T-helper 17 cell (primary cell): ENCODE results near the gene NGRN. TPM values are rescaled to one million over a fixed set of nuclear protein-coding genes. Genes with fewer than 3 reads are reported as not detected.

Experiments
- ATAC-seq: fragments of 150-1000 bp; cut with Tn5 transposase; 2 replicates; pipeline ENCODE4 v1.10.0; 2021; ENCODE audit warnings: mild to moderate bottlenecking, moderate library complexity
- DNase-seq, 3 donors: peaks; one replicate each; pipeline versions ENCODE4 v3.0.0 to v3.0.0-alpha.2; 2020 to 2021
- H3K9me3 ChIP-seq: one replicate; pipeline ENCODE4 v1.7.0; 2013; ENCODE audit warnings: low read length, mild to moderate bottlenecking; ENCODE audit not compliant: control insufficient read depth, poor library complexity, severe bottlenecking
- H3K27ac Mint-ChIP-seq: one replicate; pipeline ENCODE4 v1.8.0; 2022; ENCODE audit warnings: mild to moderate bottlenecking, moderate library complexity, mixed read lengths
- H3K27me3 Mint-ChIP-seq: one replicate; pipeline ENCODE4 v1.8.0; 2022; ENCODE audit warnings: mixed read lengths
- H3K36me3 Mint-ChIP-seq: one replicate; pipeline ENCODE4 v1.8.0; 2022; ENCODE audit warnings: low read depth, mixed read lengths
- H3K4me1 Mint-ChIP-seq: one replicate; pipeline ENCODE4 v1.8.0; 2022; ENCODE audit warnings: mild to moderate bottlenecking, mixed read lengths
- H3K4me3 Mint-ChIP-seq: one replicate; pipeline ENCODE4 v1.8.0; 2022; ENCODE audit warnings: mild to moderate bottlenecking, moderate library complexity, mixed read lengths
- total RNA-seq, 4 donors: library from RNA in 2 of 4; stranded (reverse) in 2 of 4; gene quantifications; one replicate each; pipeline ENCODE4 v1.2.3 and lab custom pipeline; 2022 to 2026

NGRN gene
- total RNA-seq (10 to 100 TPM; 48.0 to 51.0 TPM), total RNA-seq (lab: John Stamatoyannopoulos, UW) (19.1 to 24.3 reads per million in 2 donors)

GRCh38 chr15:90265271-90266060 is at the start of gene NGRN:
TSS of gene NGRN (plus strand) at chr15:90265672. CDS start at chr15:90265713, 41 bp downstream.
- H3K4me1 Mint-ChIP-seq: peaks cover 46% of the 10 kb centered on the region
- H3K9me3 ChIP-seq: no peaks in the 10 kb centered on the region

GRCh38 chr15:90217671-90218394 is 47.6 kb upstream of the NGRN start:
- no peaks in the 10 kb centered on the region for H3K9me3 ChIP-seq
- DNase-seq (no peak), ATAC-seq (no peak)
- Mint-ChIP-seq H3K4me3 (no peak overlapping the region), H3K27me3 (no peaks in the 10 kb centered on the region), H3K4me1 (peaks cover 12% of the 10 kb centered on the region), H3K27ac (peak overlapping the region; percentile 86), H3K36me3 (peaks cover 2% of the 10 kb centered on the region)

More at GRCh38 chr15:90265271-90266060, at the start of gene NGRN:
- peak within 1 kb of the TSS; percentile 98 for H3K27ac Mint-ChIP-seq
- peak within 1 kb of the TSS; percentile 96 for H3K4me3 Mint-ChIP-seq
- H3K36me3 Mint-ChIP-seq: peaks cover 11% of the 10 kb centered on the region
- DNase-seq (peak; percentile 78 to 83 (median 83)), ATAC-seq (peak; percentile 89)
- no peaks in the 10 kb centered on the region for H3K27me3 Mint-ChIP-seq

- Mint-ChIP-seq H3K4me3 (peak overlapping the region; percentile 45), H3K36me3 (peaks cover 2% of the 10 kb centered on the region), H3K27ac (no peak overlapping the region), H3K4me1 (peaks cover 12% of the 10 kb centered on the region), H3K27me3 (no peaks in the 10 kb centered on the region)
- H3K9me3 ChIP-seq: no peaks in the 10 kb centered on the region
- peak; percentile 40 to 50 (median 49) for DNase-seq
- ATAC-seq: peak; percentile 80
Observed at GRCh38 chr15:90219421-90220141, 45.9 kb upstream of the NGRN start.

- H3K4me3 Mint-ChIP-seq: no peak overlapping the region
- H3K27me3 Mint-ChIP-seq: no peaks in the 10 kb centered on the region
- no peak overlapping the region for H3K27ac Mint-ChIP-seq
- H3K9me3 ChIP-seq: no peaks in the 10 kb centered on the region
- H3K36me3 Mint-ChIP-seq: peaks cover 2% of the 10 kb centered on the region
- H3K4me1 Mint-ChIP-seq: peaks cover 13% of the 10 kb centered on the region
- peak; percentile 47 for ATAC-seq
- DNase-seq: no peak
Observed at GRCh38 chr15:90221246-90221900, 44.1 kb upstream of the NGRN start.

- DNase-seq (no peak), ATAC-seq (no peak)
- Mint-ChIP-seq H3K36me3 (peaks cover 2% of the 10 kb centered on the region), H3K4me3 (no peak overlapping the region), H3K4me1 (peaks cover 13% of the 10 kb centered on the region), H3K27me3 (no peaks in the 10 kb centered on the region), H3K27ac (no peak overlapping the region)
- no peaks in the 10 kb centered on the region for H3K9me3 ChIP-seq
Observed at GRCh38 chr15:90222547-90222946, 42.9 kb upstream of the NGRN start.

- peaks cover 13% of the 10 kb centered on the region for H3K4me1 Mint-ChIP-seq
- peaks cover 2% of the 10 kb centered on the region for H3K36me3 Mint-ChIP-seq
- no peak overlapping the region for H3K4me3 Mint-ChIP-seq
- ATAC-seq: no peak
- H3K27me3 Mint-ChIP-seq: no peaks in the 10 kb centered on the region
- H3K9me3 ChIP-seq: no peaks in the 10 kb centered on the region
- H3K27ac Mint-ChIP-seq: no peak overlapping the region
- DNase-seq: no peak
Observed at GRCh38 chr15:90223441-90224165, 41.9 kb upstream of the NGRN start.

- Mint-ChIP-seq H3K4me1 (peaks cover 15% of the 10 kb centered on the region), H3K36me3 (peaks cover 2% of the 10 kb centered on the region)
- no peak for ATAC-seq
Observed at GRCh38 chr15:90225047-90225446, 40.4 kb upstream of the NGRN start.

GRCh38 chr15:90225504-90226234 is 39.8 kb upstream of the NGRN start:
- Mint-ChIP-seq H3K4me3 (no peak overlapping the region), H3K27me3 (no peaks in the 10 kb centered on the region), H3K4me1 (peaks cover 17% of the 10 kb centered on the region), H3K27ac (peak overlapping the region; percentile 19), H3K36me3 (peaks cover 2% of the 10 kb centered on the region)
- no peaks in the 10 kb centered on the region for H3K9me3 ChIP-seq
- ATAC-seq: no peak
- no peak for DNase-seq

More at GRCh38 chr15:90225047-90225446, 40.4 kb upstream of the NGRN start:
- DNase-seq: no peak
- Mint-ChIP-seq H3K27me3 (no peaks in the 10 kb centered on the region), H3K4me3 (no peak overlapping the region), H3K27ac (no peak overlapping the region)
- H3K9me3 ChIP-seq: no peaks in the 10 kb centered on the region

GRCh38 chr15:90227336-90227735 is 38.1 kb upstream of the NGRN start:
- no peaks in the 10 kb centered on the region for H3K27me3 Mint-ChIP-seq
- H3K27ac Mint-ChIP-seq: peak overlapping the region; percentile 34
- peaks cover 4% of the 10 kb centered on the region for H3K36me3 Mint-ChIP-seq
- DNase-seq (no peak), ATAC-seq (no peak)
- no peaks in the 10 kb centered on the region for H3K9me3 ChIP-seq
- peaks cover 27% of the 10 kb centered on the region for H3K4me1 Mint-ChIP-seq
- no peak overlapping the region for H3K4me3 Mint-ChIP-seq

GRCh38 chr15:90227816-90228772 is 37.4 kb upstream of the NGRN start:
- Mint-ChIP-seq H3K4me3 (peak overlapping the region; percentile 59), H3K36me3 (peaks cover 4% of the 10 kb centered on the region), H3K27me3 (no peaks in the 10 kb centered on the region), H3K27ac (peak overlapping the region; percentile 100), H3K4me1 (peaks cover 33% of the 10 kb centered on the region)
- no peaks in the 10 kb centered on the region for H3K9me3 ChIP-seq
- DNase-seq: no peak
- ATAC-seq: no peak

GRCh38 chr15:90228960-90229359 is 36.5 kb upstream of the NGRN start:
- Mint-ChIP-seq H3K36me3 (peaks cover 4% of the 10 kb centered on the region), H3K27me3 (no peaks in the 10 kb centered on the region), H3K4me1 (peaks cover 33% of the 10 kb centered on the region), H3K27ac (peak overlapping the region; percentile 100), H3K4me3 (peak overlapping the region; percentile 59)
- DNase-seq: no peak
- ATAC-seq: no peak
- H3K9me3 ChIP-seq: no peaks in the 10 kb centered on the region
